ENCODE measurements around the gene SAMHD1.
"Not testable (repeated sequence)": the region's sequence is repeated elsewhere in the genome, so short reads cannot be mapped to it uniquely, and the experiment has no call there.

The SAMHD1 gene

GRCh38 chr20:36908603-36909002 lies 42.9 kb downstream of the SAMHD1 start:
- no peaks in the 10 kb centered on the region for H4K20me1 ChIP-seq (ENCODE audit: low read depth, low read length)

GRCh38 chr20:36906086-36906485 lies 45.4 kb downstream of the SAMHD1 start:
- H4K20me1 ChIP-seq (ENCODE audit: low read depth, low read length); H3K9me3 ChIP-seq (ENCODE audit: insufficient read depth, low read length); H3K4me2 ChIP-seq (ENCODE audit: low read depth, low read length, poor library complexity, severe bottlenecking); H3K36me3 ChIP-seq (ENCODE audit: low read length); H3K9me2 ChIP-seq (replicated peaks; ENCODE audit: insufficient read depth, low read length); H3K27ac ChIP-seq (ENCODE audit: low read depth, low read length); H3K4me3 ChIP-seq (ENCODE audit: insufficient read depth, low read length, poor library complexity, severe bottlenecking); H2AFZ ChIP-seq (ENCODE audit: low read depth, low read length, severe bottlenecking); H3K9ac ChIP-seq (ENCODE audit: low read length); H3F3A ChIP-seq (ENCODE audit: insufficient read depth); H3K27me3 ChIP-seq (ENCODE audit: low read length); H3K79me2 ChIP-seq (ENCODE audit: insufficient read depth, low read length): not testable (repeated sequence)

More at GRCh38 chr20:36908603-36909002, 42.9 kb downstream of the SAMHD1 start:
- Histone ChIP-seq H3K27ac (ENCODE audit: low read depth, low read length) (no peak overlapping the region), H2AFZ (ENCODE audit: low read depth, low read length, severe bottlenecking) (no peak overlapping the region), H3K4me2 (ENCODE audit: low read depth, low read length, poor library complexity, severe bottlenecking) (no peak overlapping the region), H3K4me3 (ENCODE audit: insufficient read depth, low read length, poor library complexity, severe bottlenecking) (no peak overlapping the region), H3F3A (ENCODE audit: insufficient read depth) (no peaks in the 10 kb centered on the region), H3K9me3 (ENCODE audit: insufficient read depth, low read length) (no peaks in the 10 kb centered on the region), H3K36me3 (ENCODE audit: low read length) (no peaks in the 10 kb centered on the region), H3K79me2 (ENCODE audit: insufficient read depth, low read length) (no peaks in the 10 kb centered on the region), H3K9me2 (replicated peaks; ENCODE audit: insufficient read depth, low read length) (no peaks in the 10 kb centered on the region), H3K9ac (ENCODE audit: low read length) (no peak overlapping the region), H3K27me3 (ENCODE audit: low read length) (no peaks in the 10 kb centered on the region)
- TF ChIP-seq EZH2phosphoT487 (conservative IDR thresholded peaks at IDR 0.05; ENCODE audit: low read length) (no peak), CTCF (IDR thresholded peaks at IDR 0.05; ENCODE audit: insufficient read depth, low read length, poor library complexity, severe bottlenecking) (no peak)

- H3F3A ChIP-seq (ENCODE audit: insufficient read depth); H3K36me3 ChIP-seq (ENCODE audit: low read length); H3K9me3 ChIP-seq (ENCODE audit: insufficient read depth, low read length); H3K9me2 ChIP-seq (replicated peaks; ENCODE audit: insufficient read depth, low read length); H3K27ac ChIP-seq (ENCODE audit: low read depth, low read length); H4K20me1 ChIP-seq (ENCODE audit: low read depth, low read length); H3K9ac ChIP-seq (ENCODE audit: low read length); H3K27me3 ChIP-seq (ENCODE audit: low read length); H3K4me2 ChIP-seq (ENCODE audit: low read depth, low read length, poor library complexity, severe bottlenecking); H3K79me2 ChIP-seq (ENCODE audit: insufficient read depth, low read length); H3K4me3 ChIP-seq (ENCODE audit: insufficient read depth, low read length, poor library complexity, severe bottlenecking); H2AFZ ChIP-seq (ENCODE audit: low read depth, low read length, severe bottlenecking): not testable (repeated sequence)
Measured at GRCh38 chr20:36905566-36905965, 45.9 kb downstream of the SAMHD1 start.

GRCh38 chr20:36904690-36905089 lies 46.8 kb downstream of the SAMHD1 start:
- no peak for TF ChIP-seq EZH2phosphoT487 (conservative IDR thresholded peaks at IDR 0.05; ENCODE audit: low read length)
- no peak for TF ChIP-seq CTCF (IDR thresholded peaks at IDR 0.05; ENCODE audit: insufficient read depth, low read length, poor library complexity, severe bottlenecking)
- no peak overlapping the region for H3K4me3 ChIP-seq (ENCODE audit: insufficient read depth, low read length, poor library complexity, severe bottlenecking)
- no peak overlapping the region for H3K4me2 ChIP-seq (ENCODE audit: low read depth, low read length, poor library complexity, severe bottlenecking)

More at GRCh38 chr20:36904690-36905089, 46.8 kb downstream of the SAMHD1 start:
- no peak overlapping the region for H3K9ac ChIP-seq (ENCODE audit: low read length)
- no peaks in the 10 kb centered on the region for H3F3A ChIP-seq (ENCODE audit: insufficient read depth)
- H2AFZ ChIP-seq (ENCODE audit: low read depth, low read length, severe bottlenecking), result no peak overlapping the region
- no peaks in the 10 kb centered on the region for H3K36me3 ChIP-seq (ENCODE audit: low read length)
- H3K27me3 ChIP-seq (ENCODE audit: low read length), result no peaks in the 10 kb centered on the region
- no peaks in the 10 kb centered on the region for H3K9me3 ChIP-seq (ENCODE audit: insufficient read depth, low read length)
- no peaks in the 10 kb centered on the region for H3K9me2 ChIP-seq (replicated peaks; ENCODE audit: insufficient read depth, low read length)
- no peaks in the 10 kb centered on the region for H3K79me2 ChIP-seq (ENCODE audit: insufficient read depth, low read length)
- no peaks in the 10 kb centered on the region for H4K20me1 ChIP-seq (ENCODE audit: low read depth, low read length)
- no peak overlapping the region for H3K27ac ChIP-seq (ENCODE audit: low read depth, low read length)

All from SU-DHL-6 (cell line).